Diencephalon (tissue), 1 donor: ENCODE results near the gene KATNIP. TPM values are rescaled to one million over a fixed set of nuclear protein-coding genes. Genes with fewer than 3 reads are reported as not detected.

Experiments used
- total RNA-seq: library from RNA; depleted of rRNA; stranded (reverse); fragments of >200 nt; gene quantifications from one replicate; pipeline ENCODE4 v1.2.3, GENCODE V29; 2014

The KATNIP gene
- 23.3 TPM for total RNA-seq

DNA sequence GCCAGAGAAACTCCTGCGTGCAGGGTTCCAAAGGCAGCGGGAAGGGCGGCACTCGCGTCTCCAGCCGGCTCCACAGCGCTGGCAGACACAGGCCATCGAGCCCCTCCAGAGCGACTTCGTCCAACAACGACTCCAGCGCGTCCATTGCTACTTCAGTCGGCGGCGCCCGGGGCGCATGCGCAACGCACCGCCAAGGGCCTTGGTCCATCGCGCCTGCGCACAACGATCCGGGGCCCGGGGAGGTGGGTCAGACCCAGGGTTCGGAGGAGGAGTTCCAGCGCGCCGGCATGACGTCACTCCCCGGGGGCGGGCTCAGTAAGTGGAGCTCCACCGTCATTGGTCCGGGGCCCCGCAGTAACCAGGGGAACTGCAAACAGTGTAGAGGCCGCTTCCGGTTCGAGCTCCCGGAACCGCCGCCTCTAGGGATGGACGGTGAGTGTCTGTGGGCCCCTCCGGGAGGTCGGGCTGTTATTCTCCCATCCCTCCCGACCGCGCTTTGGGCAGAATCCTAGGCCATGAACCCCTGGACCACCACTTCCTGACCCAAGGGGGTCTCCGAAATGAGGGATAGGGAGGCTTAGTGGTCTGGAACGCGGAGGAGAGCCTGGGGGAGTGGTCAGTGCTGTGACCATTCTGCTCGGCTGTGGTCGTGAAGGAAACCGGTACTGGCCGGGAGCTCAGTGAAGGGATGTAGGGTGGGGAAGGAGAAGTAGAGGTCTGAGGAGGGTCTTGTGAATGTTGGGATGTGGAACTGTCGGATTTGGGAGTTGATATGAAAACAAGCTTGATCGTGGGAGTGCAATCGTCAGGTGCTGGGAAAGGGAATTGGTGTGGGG lies at the start of gene KATNIP, which contains the start of gene GTF3C1:
TSS of gene KATNIP (plus strand) at position 399 of the 836 bp plus-strand sequence. CDS start at position 426, 27 bp downstream.
TSS of gene GTF3C1 (minus strand) at position 168 of the 836 bp plus-strand sequence. CDS start at position 145, 23 bp downstream.

Other genes starting within 250 kb of the KATNIP start
- 3.5 TPM for gene IL4R, start 236.2 kb upstream of the KATNIP start, total RNA-seq
- 0.69 TPM for gene IL21R, start 148.0 kb upstream of the KATNIP start, total RNA-seq
- 81.0 TPM for gene GTF3C1, start 231 bp upstream of the KATNIP start, total RNA-seq